DND-41 (cell line): ENCODE measurements around the gene AQP4.

Experiments used
- ATAC-seq: fragments of 200-7000 bp; cut with Tn5 transposase; 3 replicates; pipeline ENCODE4 v1.9.1; 2021; ENCODE audit warnings: low read depth; ENCODE audit not compliant: insufficient read depth
- DNase-seq: peaks from one replicate; pipeline ENCODE4 v3.0.0-alpha.2; 2020
- H2AFZ ChIP-seq: 2 replicates; pipeline ENCODE4 v1.6.0; 2012; ENCODE audit warnings: low read depth, low read length
- H3K27ac ChIP-seq: 2 replicates; pipeline ENCODE4 v1.5.1; 2012; ENCODE audit warnings: low read length, inconsistent platforms
- H3K27me3 ChIP-seq: fragments of 200-600 bp; sonication (generic); 2 replicates; pipeline ENCODE4 v1.6.0; 2012; ENCODE audit warnings: low read length, mild to moderate bottlenecking, inconsistent platforms; ENCODE audit not compliant: insufficient read depth, poor library complexity
- H3K36me3 ChIP-seq: 2 replicates; pipeline ENCODE4 v1.5.1; 2012; ENCODE audit warnings: low read length, inconsistent platforms; ENCODE audit not compliant: insufficient read depth
- H3K4me1 ChIP-seq: 2 replicates; pipeline ENCODE4 v1.5.1; 2012; ENCODE audit warnings: mild to moderate bottlenecking, low read length; ENCODE audit not compliant: insufficient read depth
- H3K4me2 ChIP-seq: 2 replicates; pipeline ENCODE4 v1.6.0; 2012; ENCODE audit warnings: mild to moderate bottlenecking, moderate library complexity, low read length, inconsistent platforms; ENCODE audit not compliant: insufficient read depth
- H3K4me3 ChIP-seq, 2 experiments: fragments of 200-600 bp in 1 of 2; shearing (Covaris generic) in 1 of 2; 2 replicates each; pipeline ENCODE4 v1.5.1; 2012 to 2016; ENCODE audit warnings: inconsistent platforms in 2 of 2, low read length in 2 of 2, mild to moderate bottlenecking in 2 of 2, low read depth in 1 of 2, moderate library complexity in 1 of 2
- H3K79me2 ChIP-seq: 2 replicates; pipeline ENCODE4 v1.6.0; 2012; ENCODE audit warnings: low read length, inconsistent platforms; ENCODE audit not compliant: insufficient read depth
- H3K9ac ChIP-seq: 2 replicates; pipeline ENCODE4 v1.6.0; 2012; ENCODE audit warnings: low read depth, mild to moderate bottlenecking, inconsistent platforms, low read length, moderate library complexity
- H3K9me3 ChIP-seq: 2 replicates; pipeline ENCODE4 v1.5.1; 2012; ENCODE audit warnings: low read length, moderate library complexity, mild to moderate bottlenecking, inconsistent platforms; ENCODE audit not compliant: insufficient read depth, severe bottlenecking
- H4K20me1 ChIP-seq: 2 replicates; pipeline ENCODE4 v1.6.0; 2012; ENCODE audit warnings: low read length; ENCODE audit not compliant: insufficient read depth
- EZH2 ChIP-seq: IDR thresholded peaks from 3 replicates; pipeline ENCODE4 v1.6.1; 2012; ENCODE audit warnings: borderline replicate concordance, low read depth, mild to moderate bottlenecking, moderate library complexity, low read length, inconsistent platforms; ENCODE audit not compliant: severe bottlenecking
- TF ChIP-seq, protein P1 (sequence below): IDR thresholded peaks from 2 replicates; pipeline ENCODE4 v1.5.1; 2012; ENCODE audit warnings: borderline replicate concordance, low read length, moderate library complexity, mild to moderate bottlenecking; ENCODE audit not compliant: poor library complexity, severe bottlenecking; ENCODE audit errors: extremely low read depth

Gene AQP4

DNA sequence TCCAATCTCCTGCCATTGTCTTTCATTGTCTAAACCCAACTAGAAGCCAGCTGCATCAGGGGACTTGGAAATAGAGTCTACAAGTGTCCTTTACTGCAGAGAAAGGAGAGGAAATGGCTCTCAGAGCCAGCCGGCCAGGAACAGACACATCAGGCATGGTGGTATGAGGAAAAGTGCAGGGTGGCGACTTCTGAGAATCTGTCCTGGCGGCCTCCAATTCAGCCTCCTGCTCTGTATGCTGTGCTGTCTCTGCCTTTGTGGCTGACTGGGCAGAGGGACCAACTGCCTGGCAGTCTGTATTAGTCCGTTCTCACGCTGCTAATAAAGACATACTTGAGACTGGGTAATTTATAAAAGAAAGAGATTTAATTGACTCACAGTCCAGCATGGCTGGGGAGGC, 36.8 kb upstream of the AQP4 start:
- Histone ChIP-seq H3K4me2 (no peak overlapping the region), H3K4me1 (no peaks in the 10 kb centered on the region), H4K20me1 (no peaks in the 10 kb centered on the region), H3K27me3 (no peaks in the 10 kb centered on the region), H2AFZ (no peak overlapping the region), H3K9me3 (peaks cover 18% of the 10 kb centered on the region), H3K9ac (no peak overlapping the region), H3K79me2 (no peaks in the 10 kb centered on the region), H3K27ac (no peak overlapping the region), H3K4me3 (no peak overlapping the region), H3K36me3 (no peaks in the 10 kb centered on the region)
- no peak for DNase-seq
- TF ChIP-seq EZH2: no peak
- TF ChIP-seq, protein P1, sequence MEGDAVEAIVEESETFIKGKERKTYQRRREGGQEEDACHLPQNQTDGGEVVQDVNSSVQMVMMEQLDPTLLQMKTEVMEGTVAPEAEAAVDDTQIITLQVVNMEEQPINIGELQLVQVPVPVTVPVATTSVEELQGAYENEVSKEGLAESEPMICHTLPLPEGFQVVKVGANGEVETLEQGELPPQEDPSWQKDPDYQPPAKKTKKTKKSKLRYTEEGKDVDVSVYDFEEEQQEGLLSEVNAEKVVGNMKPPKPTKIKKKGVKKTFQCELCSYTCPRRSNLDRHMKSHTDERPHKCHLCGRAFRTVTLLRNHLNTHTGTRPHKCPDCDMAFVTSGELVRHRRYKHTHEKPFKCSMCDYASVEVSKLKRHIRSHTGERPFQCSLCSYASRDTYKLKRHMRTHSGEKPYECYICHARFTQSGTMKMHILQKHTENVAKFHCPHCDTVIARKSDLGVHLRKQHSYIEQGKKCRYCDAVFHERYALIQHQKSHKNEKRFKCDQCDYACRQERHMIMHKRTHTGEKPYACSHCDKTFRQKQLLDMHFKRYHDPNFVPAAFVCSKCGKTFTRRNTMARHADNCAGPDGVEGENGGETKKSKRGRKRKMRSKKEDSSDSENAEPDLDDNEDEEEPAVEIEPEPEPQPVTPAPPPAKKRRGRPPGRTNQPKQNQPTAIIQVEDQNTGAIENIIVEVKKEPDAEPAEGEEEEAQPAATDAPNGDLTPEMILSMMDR: no peak
- ATAC-seq: no peak

DNA sequence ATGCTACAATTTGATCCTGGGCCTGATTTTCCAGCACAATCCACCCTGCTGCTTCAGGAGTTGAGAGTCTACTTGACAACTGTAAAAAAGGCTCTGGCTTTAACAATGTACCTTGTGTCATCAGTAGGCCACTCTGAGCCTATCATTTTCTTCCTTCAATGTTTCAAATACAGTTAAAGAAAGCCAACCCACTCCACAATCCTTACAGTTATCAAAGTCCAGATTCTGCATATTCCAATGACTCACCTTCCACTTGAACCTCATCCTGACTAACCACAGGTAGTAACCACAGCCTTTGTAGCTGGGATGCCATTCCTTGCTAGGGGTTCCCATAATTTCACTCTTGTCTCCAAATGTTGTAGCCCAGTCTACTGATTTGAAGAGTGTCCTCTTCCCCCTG, 35.5 kb upstream of the AQP4 start:
- Histone ChIP-seq H3K27ac (no peak overlapping the region), H3K36me3 (no peaks in the 10 kb centered on the region), H4K20me1 (no peaks in the 10 kb centered on the region), H3K9me3 (peaks cover 18% of the 10 kb centered on the region), H3K27me3 (no peaks in the 10 kb centered on the region), H3K9ac (no peak overlapping the region), H2AFZ (no peak overlapping the region), H3K79me2 (no peaks in the 10 kb centered on the region), H3K4me2 (no peak overlapping the region), H3K4me3 (no peak overlapping the region), H3K4me1 (no peaks in the 10 kb centered on the region)
- TF ChIP-seq EZH2: no peak
- TF ChIP-seq, protein P1: no peak
- ATAC-seq (no peak), DNase-seq (no peak)

DNA sequence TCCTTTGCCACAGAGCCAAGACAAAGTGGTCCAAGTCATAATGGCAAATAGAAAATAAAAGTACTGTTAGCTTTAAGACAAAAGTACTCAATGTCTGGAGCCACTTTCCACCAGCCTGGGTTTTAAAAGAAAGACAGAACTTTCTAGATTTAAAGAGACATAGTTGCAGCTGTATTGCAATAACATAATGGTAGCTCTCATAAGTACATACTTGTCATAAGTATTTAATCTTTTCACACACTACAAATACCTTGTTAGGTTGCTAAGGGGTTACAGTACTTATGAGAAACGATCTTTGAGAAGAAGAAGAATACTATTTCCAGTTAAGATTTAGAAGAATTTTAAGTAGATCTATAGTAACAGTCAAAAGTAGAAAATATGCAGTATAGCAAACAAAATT, 28.9 kb upstream of the AQP4 start:
- no peaks in the 10 kb centered on the region for H3K79me2 ChIP-seq
- no peaks in the 10 kb centered on the region for H4K20me1 ChIP-seq
- no peak for ATAC-seq
- no peaks in the 10 kb centered on the region for H3K27me3 ChIP-seq
- H2AFZ ChIP-seq: no peak overlapping the region
- no peak overlapping the region for H3K27ac ChIP-seq
- TF ChIP-seq, protein P1: no peak
- no peak for TF ChIP-seq EZH2
- H3K9ac ChIP-seq: no peak overlapping the region
- H3K9me3 ChIP-seq: no peaks in the 10 kb centered on the region
- H3K4me1 ChIP-seq: no peaks in the 10 kb centered on the region
- no peaks in the 10 kb centered on the region for H3K36me3 ChIP-seq
- DNase-seq: no peak
- H3K4me2 ChIP-seq: no peak overlapping the region
- no peak overlapping the region for H3K4me3 ChIP-seq

DNA sequence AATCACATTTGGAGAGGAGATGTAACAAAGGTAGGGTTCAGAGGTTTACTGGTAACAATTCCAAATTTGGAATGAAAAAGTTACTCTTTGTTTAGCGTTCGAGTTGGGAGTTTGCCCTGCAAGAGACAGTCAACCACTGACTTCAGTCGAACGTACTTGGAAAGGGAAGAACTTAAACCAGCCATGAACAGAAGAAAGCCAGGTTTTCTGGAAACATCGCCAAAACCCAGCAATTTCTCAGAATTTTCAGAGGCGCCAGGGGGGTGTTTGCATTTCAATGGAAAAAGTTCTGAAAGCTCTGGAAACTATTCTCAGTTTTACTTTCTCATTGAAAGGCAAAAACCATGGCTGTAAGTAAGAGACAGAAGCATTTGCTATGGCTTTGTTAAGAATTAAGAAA, 28.5 kb upstream of the AQP4 start:
- H3K9me3 ChIP-seq: no peaks in the 10 kb centered on the region
- H3K79me2 ChIP-seq: no peaks in the 10 kb centered on the region
- ATAC-seq (no peak), DNase-seq (no peak)
- no peak overlapping the region for H3K9ac ChIP-seq
- no peak overlapping the region for H2AFZ ChIP-seq
- H3K36me3 ChIP-seq: no peaks in the 10 kb centered on the region
- no peak overlapping the region for H3K4me2 ChIP-seq
- TF ChIP-seq, protein P1: no peak
- no peak for TF ChIP-seq EZH2
- no peak overlapping the region for H3K4me3 ChIP-seq
- no peaks in the 10 kb centered on the region for H3K27me3 ChIP-seq
- no peaks in the 10 kb centered on the region for H4K20me1 ChIP-seq
- H3K4me1 ChIP-seq: no peaks in the 10 kb centered on the region
- H3K27ac ChIP-seq: no peak overlapping the region
